Smooth muscle cell (in vitro differentiated cells): ENCODE measurements around the gene RTN1. TPM values are rescaled to one million over a fixed set of nuclear protein-coding genes. Genes with fewer than 3 reads are reported as not detected.

Experiments
- DNase-seq: peaks from one replicate; lab custom pipeline; 2025; ENCODE audit not compliant: unreplicated experiment; lab: John Stamatoyannopoulos, UW
- H2AFZ ChIP-seq: fragments of 200-600 bp; sonication (generic); 2 replicates; pipeline ENCODE4 v1.6.0; 2016; ENCODE audit warnings: antibody characterized with exemption, low read depth, mild to moderate bottlenecking
- H3F3A ChIP-seq: fragments of 200-600 bp; sonication (generic); 2 replicates; pipeline ENCODE4 v1.6.0; 2017; ENCODE audit warnings: antibody characterized with exemption, low read depth
- H3K27ac ChIP-seq: fragments of 200-600 bp; sonication (generic); 2 replicates; pipeline ENCODE4 v1.5.1; 2016; ENCODE audit warnings: low read depth, mild to moderate bottlenecking
- H3K27me3 ChIP-seq: fragments of 200-600 bp; sonication (generic); 2 replicates; pipeline ENCODE4 v1.6.1; 2016; ENCODE audit warnings: low read depth, mild to moderate bottlenecking
- H3K36me3 ChIP-seq: fragments of 200-600 bp; sonication (generic); 2 replicates; pipeline ENCODE4 v1.5.1; 2016; ENCODE audit warnings: low read depth
- H3K4me1 ChIP-seq: fragments of 200-600 bp; sonication (generic); 2 replicates; pipeline ENCODE4 v1.5.1; 2016; ENCODE audit warnings: low read depth
- H3K4me2 ChIP-seq: fragments of 200-600 bp; sonication (generic); 2 replicates; pipeline ENCODE4 v1.6.0; 2016; ENCODE audit warnings: mild to moderate bottlenecking
- H3K4me3 ChIP-seq: fragments of 200-600 bp; sonication (generic); 2 replicates; pipeline ENCODE4 v1.5.1; 2016; ENCODE audit warnings: mild to moderate bottlenecking
- H3K79me2 ChIP-seq: fragments of 200-600 bp; sonication (generic); 2 replicates; pipeline ENCODE4 v1.6.0; 2016; ENCODE audit warnings: low read depth, mild to moderate bottlenecking
- H3K9ac ChIP-seq: fragments of 200-600 bp; sonication (generic); 2 replicates; pipeline ENCODE4 v1.6.0; 2016; ENCODE audit warnings: low read depth
- H3K9me3 ChIP-seq: fragments of 200-600 bp; sonication (generic); replicated peaks from 2 replicates; pipeline ENCODE4 v1.5.1; 2016; ENCODE audit warnings: low read depth
- H4K20me1 ChIP-seq: fragments of 200-600 bp; sonication (generic); 2 replicates; pipeline ENCODE4 v1.6.0; 2016; ENCODE audit warnings: low read depth
- WGBS: methylation state at CpG from one replicate; pipeline ENCODE4 v1.1.7; 2016; ENCODE audit warnings: low lambda C conversion rate; 5-methylcytosine and 5-hydroxymethylcytosine counted together
- polyA plus RNA-seq: library from polyadenylated mRNA; unstranded; fragments of >200 nt; fragmentation: Nextera tagmentation; extraction: Ambion mirVana; gene quantifications from 2 replicates; pipeline ENCODE4 v1.2.1, GENCODE V29; 2016
- total RNA-seq: library from RNA; depleted of rRNA; stranded (reverse); fragments of >200 nt; gene quantifications from 2 replicates; pipeline ENCODE4 v1.2.3, GENCODE V29; 2014
- TF ChIP-seq, protein P1 (sequence below): fragments of 200-600 bp; sonication (generic); IDR thresholded peaks from 2 replicates; pipeline ENCODE4 v1.5.1; 2017; ENCODE audit warnings: borderline replicate concordance, mild to moderate bottlenecking, antibody characterized with exemption; ENCODE audit not compliant: insufficient read depth, poor library complexity, severe bottlenecking

Gene RTN1
- total and polyA plus RNA-seq, 2 experiments from 2014 or later, result not detected

DNA sequence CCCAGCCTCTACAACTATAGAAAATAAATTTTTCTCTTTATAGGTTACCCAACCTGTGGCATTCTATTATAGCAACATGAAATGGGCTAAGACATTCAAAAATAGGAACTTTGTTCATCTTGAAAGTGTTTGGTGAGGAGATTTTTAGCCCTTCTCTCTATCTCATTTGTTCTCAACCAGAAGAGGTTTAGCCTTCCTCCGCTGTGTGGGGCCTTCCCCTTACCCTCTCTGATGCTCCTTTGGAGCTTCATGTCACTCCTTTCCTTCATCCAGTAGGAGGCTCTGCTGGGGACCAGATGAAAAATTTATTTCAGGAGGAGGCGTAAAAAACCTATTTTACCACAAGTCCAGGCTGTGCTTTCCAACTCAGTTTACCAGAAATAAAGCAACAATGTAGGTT lies 94.1 kb downstream of the RTN1 start:
- Histone ChIP-seq H3K9ac (no peak overlapping the region), H3K79me2 (no peaks in the 10 kb centered on the region), H3K27ac (no peak overlapping the region), H3K27me3 (no peaks in the 10 kb centered on the region), H3K4me3 (no peak overlapping the region), H3K4me1 (peaks cover 11% of the 10 kb centered on the region), H3K4me2 (no peak overlapping the region), H3K36me3 (no peaks in the 10 kb centered on the region), H2AFZ (no peak overlapping the region), H3K9me3 (no peaks in the 10 kb centered on the region), H4K20me1 (no peaks in the 10 kb centered on the region), H3F3A (no peaks in the 10 kb centered on the region)
- WGBS, result 97% methylated on average over 2 of the region's 2 CpGs
- TF ChIP-seq, protein P1, sequence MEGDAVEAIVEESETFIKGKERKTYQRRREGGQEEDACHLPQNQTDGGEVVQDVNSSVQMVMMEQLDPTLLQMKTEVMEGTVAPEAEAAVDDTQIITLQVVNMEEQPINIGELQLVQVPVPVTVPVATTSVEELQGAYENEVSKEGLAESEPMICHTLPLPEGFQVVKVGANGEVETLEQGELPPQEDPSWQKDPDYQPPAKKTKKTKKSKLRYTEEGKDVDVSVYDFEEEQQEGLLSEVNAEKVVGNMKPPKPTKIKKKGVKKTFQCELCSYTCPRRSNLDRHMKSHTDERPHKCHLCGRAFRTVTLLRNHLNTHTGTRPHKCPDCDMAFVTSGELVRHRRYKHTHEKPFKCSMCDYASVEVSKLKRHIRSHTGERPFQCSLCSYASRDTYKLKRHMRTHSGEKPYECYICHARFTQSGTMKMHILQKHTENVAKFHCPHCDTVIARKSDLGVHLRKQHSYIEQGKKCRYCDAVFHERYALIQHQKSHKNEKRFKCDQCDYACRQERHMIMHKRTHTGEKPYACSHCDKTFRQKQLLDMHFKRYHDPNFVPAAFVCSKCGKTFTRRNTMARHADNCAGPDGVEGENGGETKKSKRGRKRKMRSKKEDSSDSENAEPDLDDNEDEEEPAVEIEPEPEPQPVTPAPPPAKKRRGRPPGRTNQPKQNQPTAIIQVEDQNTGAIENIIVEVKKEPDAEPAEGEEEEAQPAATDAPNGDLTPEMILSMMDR, result no peak
- DNase-seq, result no peak

DNA sequence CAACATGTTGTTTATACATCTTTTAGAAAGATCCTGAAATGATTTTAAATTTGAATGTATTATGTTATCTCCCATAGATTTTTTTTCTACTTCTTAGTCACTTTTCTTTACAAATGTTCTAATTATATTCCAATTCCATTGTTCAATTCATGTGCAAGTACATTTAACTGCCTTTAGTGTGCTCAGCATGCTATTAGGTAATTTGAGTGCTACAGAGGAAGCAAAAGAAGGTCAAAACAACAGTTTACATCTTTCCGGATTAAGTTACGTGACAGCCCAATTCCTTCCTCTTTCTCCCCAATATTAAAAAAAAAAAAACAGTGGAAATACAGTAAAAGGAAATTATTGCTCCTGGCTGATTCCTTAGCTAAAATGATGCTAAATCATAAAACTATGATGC lies 98.3 kb downstream of the RTN1 start:
- Histone ChIP-seq H2AFZ (peak overlapping the region; percentile 55), H3K36me3 (no peaks in the 10 kb centered on the region), H3K79me2 (no peaks in the 10 kb centered on the region), H3F3A (no peaks in the 10 kb centered on the region), H3K27ac (no peak overlapping the region), H3K4me3 (no peak overlapping the region), H3K27me3 (no peaks in the 10 kb centered on the region), H4K20me1 (no peaks in the 10 kb centered on the region), H3K9me3 (no peaks in the 10 kb centered on the region), H3K4me2 (peak overlapping the region; percentile 20), H3K9ac (no peak overlapping the region), H3K4me1 (peaks cover 13% of the 10 kb centered on the region)
- TF ChIP-seq, protein P1, result no peak
- no peak for DNase-seq
- 80% methylated on average over 2 of the region's 2 CpGs for WGBS

DNA sequence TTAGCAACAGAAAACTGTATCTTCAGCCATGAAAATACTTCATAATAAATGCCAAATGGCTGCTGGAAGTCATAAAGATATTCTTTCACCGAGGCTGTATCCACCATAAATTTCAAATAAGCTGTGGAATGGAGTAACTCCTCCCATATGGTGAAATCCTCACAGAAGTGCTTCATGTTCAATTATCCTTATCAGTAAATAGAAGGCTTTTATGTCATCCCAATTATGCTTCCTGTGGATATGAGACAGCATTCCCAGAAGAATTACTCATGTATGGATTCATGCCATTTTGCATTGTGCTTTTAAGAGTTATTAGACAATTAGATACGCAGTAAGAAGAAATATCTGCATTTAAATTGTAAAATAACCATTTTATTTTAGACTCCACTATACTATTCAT lies 99.0 kb downstream of the RTN1 start:
- 51% methylated on average over 2 of the region's 2 CpGs for WGBS
- H3K4me2 ChIP-seq, result peak overlapping the region; percentile 20
- H3K79me2 ChIP-seq, result no peaks in the 10 kb centered on the region
- no peak overlapping the region for H3K27ac ChIP-seq
- peaks cover 13% of the 10 kb centered on the region for H3K4me1 ChIP-seq
- H3K9ac ChIP-seq, result no peak overlapping the region
- no peaks in the 10 kb centered on the region for H3K9me3 ChIP-seq
- DNase-seq, result no peak
- H2AFZ ChIP-seq, result no peak overlapping the region
- TF ChIP-seq, protein P1, result no peak
- H4K20me1 ChIP-seq, result no peaks in the 10 kb centered on the region
- H3K27me3 ChIP-seq, result no peaks in the 10 kb centered on the region
- H3F3A ChIP-seq, result no peaks in the 10 kb centered on the region
- no peaks in the 10 kb centered on the region for H3K36me3 ChIP-seq
- no peak overlapping the region for H3K4me3 ChIP-seq

DNA sequence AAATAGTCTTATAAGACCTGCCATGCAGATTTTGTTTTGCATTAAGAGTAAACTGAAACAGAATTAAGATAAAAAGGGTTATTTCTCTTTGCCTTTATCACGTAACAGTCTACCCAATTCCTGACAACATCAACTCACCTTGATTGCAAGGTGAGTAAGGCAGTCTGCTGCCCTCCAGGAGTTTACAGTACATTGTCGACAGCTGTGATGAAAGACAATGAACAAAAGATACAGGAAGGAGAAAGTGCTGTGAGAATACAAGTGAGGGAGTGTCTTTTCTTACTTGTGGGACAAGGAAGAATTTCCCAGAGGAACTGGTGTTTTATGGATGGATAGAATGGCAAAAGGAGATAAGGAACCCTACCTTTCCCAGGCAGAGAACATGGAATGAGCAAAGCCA lies 101.0 kb downstream of the RTN1 start:
- H3K79me2 ChIP-seq, result no peaks in the 10 kb centered on the region
- H4K20me1 ChIP-seq, result no peaks in the 10 kb centered on the region
- TF ChIP-seq, protein P1, result no peak
- no peak overlapping the region for H3K27ac ChIP-seq
- no peak for DNase-seq
- H2AFZ ChIP-seq, result no peak overlapping the region
- peaks cover 13% of the 10 kb centered on the region for H3K4me1 ChIP-seq
- 79% methylated on average over 2 of the region's 2 CpGs for WGBS
- H3K4me3 ChIP-seq, result no peak overlapping the region
- H3K36me3 ChIP-seq, result no peaks in the 10 kb centered on the region
- H3K9ac ChIP-seq, result no peak overlapping the region
- H3F3A ChIP-seq, result no peaks in the 10 kb centered on the region
- no peak overlapping the region for H3K4me2 ChIP-seq
- no peaks in the 10 kb centered on the region for H3K27me3 ChIP-seq
- no peaks in the 10 kb centered on the region for H3K9me3 ChIP-seq
